RWPE2 (cell line): Measurements from ENCODE around the gene HSP90B1.

Experiments used
- ATAC-seq: fragments of 200-7000 bp; cut with Tn5 transposase; 3 replicates; pipeline ENCODE4 v1.9.1; 2021; ENCODE audit warnings: low read depth
- DNase-seq: peaks from one replicate; pipeline ENCODE4 v3.0.0-alpha.2; 2020; ENCODE audit warnings: low spot score
- H3K27ac ChIP-seq: fragments of 450-650 bp; 2 replicates; pipeline ENCODE4 v1.5.1; 2017; ENCODE audit warnings: mild to moderate bottlenecking; ENCODE audit not compliant: poor library complexity, severe bottlenecking
- H3K27me3 ChIP-seq: fragments of 250-450 bp; sonication (Bioruptor Pico); 2 replicates; pipeline ENCODE4 v1.5.1; 2021; ENCODE audit warnings: mild to moderate bottlenecking, moderate library complexity; ENCODE audit not compliant: insufficient read depth, poor library complexity, severe bottlenecking
- H3K36me3 ChIP-seq: fragments of 250-450 bp; sonication (Bioruptor Pico); 2 replicates; pipeline ENCODE4 v1.5.1; 2020; ENCODE audit warnings: low read depth, mild to moderate bottlenecking, moderate library complexity
- H3K4me1 ChIP-seq: fragments of 250-450 bp; sonication (Bioruptor Pico); 2 replicates; pipeline ENCODE4 v1.5.1; 2021; ENCODE audit warnings: mild to moderate bottlenecking, moderate library complexity; ENCODE audit not compliant: insufficient read depth, poor library complexity, severe bottlenecking
- H3K4me3 ChIP-seq: fragments of 250-450 bp; sonication (Bioruptor Pico); 2 replicates; pipeline ENCODE4 v1.5.1; 2021; ENCODE audit warnings: mild to moderate bottlenecking, moderate library complexity; ENCODE audit not compliant: severe bottlenecking
- H3K9me3 ChIP-seq: fragments of 250-450 bp; sonication (Bioruptor Pico); 2 replicates; pipeline ENCODE4 v1.5.1; 2021; ENCODE audit warnings: mild to moderate bottlenecking, moderate library complexity; ENCODE audit not compliant: severe bottlenecking
- TF ChIP-seq, protein P1 (sequence below): fragments of 450-650 bp; IDR thresholded peaks from one replicate; pipeline ENCODE4 v1.5.1; 2017; ENCODE audit warnings: mild to moderate bottlenecking, moderate library complexity; ENCODE audit not compliant: poor library complexity, severe bottlenecking

Gene HSP90B1

DNA sequence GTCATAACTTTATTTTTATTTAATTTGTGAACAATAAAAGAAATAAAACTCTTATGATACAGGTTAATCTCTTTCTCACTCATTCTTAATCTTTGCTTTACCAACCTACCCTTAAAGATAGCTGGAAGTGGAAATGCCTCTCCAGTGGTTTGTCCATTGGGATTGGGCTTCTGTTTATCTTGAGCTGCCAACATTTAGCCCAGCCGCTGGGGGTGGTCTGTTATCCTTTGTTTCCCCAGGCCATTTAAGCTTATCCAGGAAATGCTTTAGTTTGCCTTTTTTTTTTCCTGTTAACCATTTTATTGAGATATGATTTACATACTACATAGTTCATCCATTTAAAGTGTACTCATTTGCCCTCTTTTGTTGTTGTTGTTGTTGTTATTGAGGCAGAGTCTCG lies 43.7 kb downstream of the HSP90B1 start:
- TF ChIP-seq, protein P1, sequence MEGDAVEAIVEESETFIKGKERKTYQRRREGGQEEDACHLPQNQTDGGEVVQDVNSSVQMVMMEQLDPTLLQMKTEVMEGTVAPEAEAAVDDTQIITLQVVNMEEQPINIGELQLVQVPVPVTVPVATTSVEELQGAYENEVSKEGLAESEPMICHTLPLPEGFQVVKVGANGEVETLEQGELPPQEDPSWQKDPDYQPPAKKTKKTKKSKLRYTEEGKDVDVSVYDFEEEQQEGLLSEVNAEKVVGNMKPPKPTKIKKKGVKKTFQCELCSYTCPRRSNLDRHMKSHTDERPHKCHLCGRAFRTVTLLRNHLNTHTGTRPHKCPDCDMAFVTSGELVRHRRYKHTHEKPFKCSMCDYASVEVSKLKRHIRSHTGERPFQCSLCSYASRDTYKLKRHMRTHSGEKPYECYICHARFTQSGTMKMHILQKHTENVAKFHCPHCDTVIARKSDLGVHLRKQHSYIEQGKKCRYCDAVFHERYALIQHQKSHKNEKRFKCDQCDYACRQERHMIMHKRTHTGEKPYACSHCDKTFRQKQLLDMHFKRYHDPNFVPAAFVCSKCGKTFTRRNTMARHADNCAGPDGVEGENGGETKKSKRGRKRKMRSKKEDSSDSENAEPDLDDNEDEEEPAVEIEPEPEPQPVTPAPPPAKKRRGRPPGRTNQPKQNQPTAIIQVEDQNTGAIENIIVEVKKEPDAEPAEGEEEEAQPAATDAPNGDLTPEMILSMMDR = no peak
- Histone ChIP-seq H3K4me1 (peaks cover 6% of the 10 kb centered on the region), H3K4me3 (no peak overlapping the region), H3K27me3 (no peaks in the 10 kb centered on the region), H3K36me3 (peaks cover 64% of the 10 kb centered on the region), H3K9me3 (no peaks in the 10 kb centered on the region), H3K27ac (no peak overlapping the region)
- ATAC-seq (no peak), DNase-seq (no peak)

DNA sequence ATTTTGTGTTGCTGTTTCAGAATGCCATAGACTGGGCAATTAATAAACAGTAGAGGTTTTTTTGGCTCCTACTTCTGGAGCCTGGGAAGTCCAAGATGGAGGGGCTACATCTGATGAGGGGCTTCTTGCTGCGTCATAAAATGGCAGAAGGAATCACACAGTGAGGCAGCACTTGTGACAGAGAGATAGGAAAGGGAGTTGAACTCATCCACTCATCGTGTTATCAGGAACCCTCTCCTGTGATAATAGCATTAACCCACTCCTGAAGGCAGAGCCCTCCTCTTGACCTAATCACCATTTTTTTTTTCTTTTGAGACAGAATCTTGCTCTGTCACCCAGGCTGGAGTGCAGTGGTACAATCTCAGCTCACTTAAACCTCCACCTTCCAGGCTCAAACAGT lies 45.2 kb downstream of the HSP90B1 start:
- no peak overlapping the region for H3K27ac ChIP-seq

DNA sequence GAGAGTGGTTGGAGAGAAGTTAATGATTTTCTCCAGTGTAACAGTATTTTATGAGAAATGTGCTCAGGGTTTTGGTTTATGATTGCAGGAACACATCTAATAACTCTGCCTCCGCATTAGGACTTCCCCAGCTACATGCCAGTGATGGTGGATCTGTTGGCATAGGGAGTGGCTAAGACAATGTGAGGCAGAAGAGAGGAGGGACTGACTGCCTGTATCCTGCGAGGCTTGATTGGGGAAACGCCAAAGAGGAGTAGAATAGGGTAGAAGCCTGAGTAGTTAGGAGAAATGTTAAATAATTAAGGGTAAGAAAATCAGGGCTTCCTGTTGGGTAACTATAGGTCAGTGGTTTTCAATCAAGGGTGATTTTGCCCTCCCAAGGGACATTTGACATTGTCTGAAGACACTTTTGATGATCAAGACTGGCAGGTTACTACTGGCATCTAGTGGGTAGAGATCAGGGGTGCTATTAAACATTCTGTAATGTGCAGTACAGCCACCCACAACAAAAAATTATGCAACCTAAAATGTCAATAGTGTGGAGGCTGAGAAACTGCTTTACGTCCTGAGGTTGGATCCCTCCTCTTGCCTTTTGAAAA lies 48.3 kb downstream of the HSP90B1 start:
- Histone ChIP-seq H3K27me3 (no peaks in the 10 kb centered on the region), H3K27ac (no peak overlapping the region), H3K4me3 (no peak overlapping the region), H3K9me3 (no peaks in the 10 kb centered on the region), H3K36me3 (peaks cover 76% of the 10 kb centered on the region), H3K4me1 (no peaks in the 10 kb centered on the region)
- DNase-seq (no peak), ATAC-seq (no peak)
- TF ChIP-seq, protein P1 = no peak

More for the DNA sequence above, 45.2 kb downstream of the HSP90B1 start:
- Histone ChIP-seq H3K4me3 (no peak overlapping the region), H3K36me3 (peaks cover 66% of the 10 kb centered on the region), H3K9me3 (no peaks in the 10 kb centered on the region), H3K27me3 (no peaks in the 10 kb centered on the region), H3K4me1 (no peaks in the 10 kb centered on the region)
- DNase-seq (no peak), ATAC-seq (no peak)
- TF ChIP-seq, protein P1 = no peak

DNA sequence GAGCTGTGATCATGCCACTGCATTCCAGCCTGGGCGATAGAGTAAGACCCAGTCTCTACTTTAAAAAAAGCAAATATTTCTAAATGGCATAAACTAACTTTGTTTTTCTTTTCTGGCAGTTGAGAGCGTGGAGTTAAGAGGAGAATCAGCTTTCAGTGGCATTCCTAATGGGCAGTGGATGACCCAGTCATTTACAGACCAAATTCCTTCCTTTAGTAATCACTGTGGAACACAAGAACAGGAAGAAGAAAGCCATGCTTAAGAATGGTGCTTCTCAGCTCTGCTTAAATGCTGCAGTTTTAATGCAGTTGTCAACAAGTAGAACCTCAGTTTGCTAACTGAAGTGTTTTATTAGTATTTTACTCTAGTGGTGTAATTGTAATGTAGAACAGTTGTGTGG lies 56.6 kb downstream of the HSP90B1 start:
- peaks cover 67% of the 10 kb centered on the region for H3K36me3 ChIP-seq
- no peak overlapping the region for H3K27ac ChIP-seq
- DNase-seq = no peak
- TF ChIP-seq, protein P1 = no peak
- H3K4me3 ChIP-seq = no peak overlapping the region
- no peaks in the 10 kb centered on the region for H3K9me3 ChIP-seq
- 0 out of 3 replicates have a peak, but pooled peaks have one; percentile 38 for ATAC-seq
- H3K27me3 ChIP-seq = no peaks in the 10 kb centered on the region
- no peaks in the 10 kb centered on the region for H3K4me1 ChIP-seq

DNA sequence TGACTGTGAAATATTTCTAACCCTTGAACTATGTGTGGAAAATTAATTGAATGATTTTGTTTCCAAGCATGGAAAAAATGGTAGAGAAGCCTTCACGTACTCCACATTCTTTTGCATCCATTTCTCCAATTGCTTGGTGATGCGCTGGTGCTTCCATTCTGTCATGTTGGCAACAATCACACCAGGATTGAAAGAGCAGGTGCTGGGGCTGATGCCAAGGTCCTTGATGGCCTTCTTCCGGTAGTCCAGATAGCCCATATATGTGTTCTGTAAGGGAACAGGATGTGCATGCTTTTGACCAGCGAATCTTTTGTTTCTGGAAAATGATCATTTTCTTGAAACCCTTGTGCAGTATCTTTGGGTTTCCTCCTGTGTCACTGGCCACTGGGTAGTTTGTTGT lies 64.0 kb downstream of the HSP90B1 start:
- TF ChIP-seq, protein P1 = no peak
- Histone ChIP-seq H3K36me3 (peaks cover 4% of the 10 kb centered on the region), H3K9me3 (no peaks in the 10 kb centered on the region), H3K27me3 (no peaks in the 10 kb centered on the region), H3K27ac (no peak overlapping the region), H3K4me3 (no peak overlapping the region), H3K4me1 (no peaks in the 10 kb centered on the region)
- no peak for DNase-seq
- ATAC-seq = no peak
